HCT116 (cell line): Measurements from ENCODE around the gene CACNB2. TPM values are rescaled to one million over a fixed set of nuclear protein-coding genes. Genes with fewer than 3 reads are reported as not detected.

Source experiments
- ATAC-seq: fragments of 200-7000 bp; cut with Tn5 transposase; 2 replicates; pipeline ENCODE4 v1.9.1; 2020; ENCODE audit warnings: mild to moderate bottlenecking, moderate library complexity
- BruUV-seq: library from RNA; stranded (reverse); fragments of 400-500 nt; replicated peaks from 2 replicates; lab custom pipeline; 2021; lab: Mats Ljungman, UMichigan
- CTCF ChIA-PET: fragments of 300-600 bp; sonication (Branson Sonifier 250); formaldehyde crosslinking; loops from one replicate; lab custom pipeline; 2021; ENCODE audit warnings: antibody characterized with exemption; lab: Charles Lee
- POLR2A ChIA-PET: fragments of 300-600, 350-600 bp; sonication (Branson Sonifier 250); formaldehyde crosslinking; loops from one replicate; lab custom pipeline; 2021; ENCODE audit warnings: antibody characterized with exemption; lab: Charles Lee
- RAD21 ChIA-PET, 2 experiments: fragments of 300-600 bp; sonication (Branson Sonifier 250); formaldehyde crosslinking; loops; one replicate each; lab custom pipeline; 2023; ENCODE audit warnings: low total read pairs in 2 of 2; ENCODE audit not compliant: uncharacterized antibody in 2 of 2, unreplicated experiment in 2 of 2, low non-redundant PET in 1 of 2; lab: Charles Lee
- DNase-seq: peaks from one replicate; pipeline ENCODE4 v3.0.0-alpha.2; 2010; ENCODE audit warnings: low read depth, low spot score
- H2AFZ ChIP-seq: fragments of 200-600 bp; shearing (Covaris generic), sonication (generic); 2 replicates; pipeline ENCODE4 v1.6.1; 2017; ENCODE audit warnings: low read depth, mixed run types, mixed read lengths, antibody characterized with exemption, low read length; ENCODE audit not compliant: poor library complexity, severe bottlenecking
- H3K27ac ChIP-seq: 2 replicates; pipeline ENCODE4 v1.5.1; 2012; ENCODE audit warnings: low read depth, low read length
- H3K27me3 ChIP-seq: fragments of 200-600 bp; sonication (generic); 2 replicates; pipeline ENCODE4 v1.6.1; 2016; ENCODE audit warnings: mixed run types, low read length, mixed read lengths; ENCODE audit not compliant: insufficient read depth
- H3K36me3 ChIP-seq, 2 experiments: fragments of 200-500 bp in 1 of 2; fragments of 200-600 bp in 1 of 2; sonication (Bioruptor generic) in 1 of 2; sonication (generic) in 1 of 2; 2 replicates each; pipeline versions ENCODE4 v1.5.1 to v1.6.1; 2014 to 2016; ENCODE audit warnings: low read length in 2 of 2, inconsistent platforms in 1 of 2, mixed read lengths in 1 of 2, mixed run types in 1 of 2; ENCODE audit not compliant: insufficient read depth in 2 of 2, control insufficient read depth in 1 of 2
- H3K4me1 ChIP-seq, 2 experiments: fragments of 200-600 bp in 1 of 2; sonication (generic) in 1 of 2; 2 replicates each; pipeline versions ENCODE4 v1.5.1 to v1.6.1; 2012 to 2017; ENCODE audit warnings: low read length in 2 of 2, inconsistent platforms in 1 of 2, mild to moderate bottlenecking in 1 of 2, mixed read lengths in 1 of 2, mixed run types in 1 of 2, moderate library complexity in 1 of 2; ENCODE audit not compliant: insufficient read depth in 2 of 2, control insufficient read depth in 1 of 2
- H3K4me2 ChIP-seq: fragments of 200-600 bp; sonication (generic); 2 replicates; pipeline ENCODE4 v1.6.1; 2017; ENCODE audit warnings: mixed run types, low read length, mixed read lengths
- H3K4me3 ChIP-seq, 2 experiments: fragments of 200-600 bp in 1 of 2; sonication (generic) in 1 of 2; replicated peaks in 1 of 2; 2 replicates each; pipeline ENCODE4 v1.5.1; 2011 to 2016; ENCODE audit warnings: low read length in 2 of 2, control low read depth in 1 of 2, low read depth in 1 of 2, mild to moderate bottlenecking in 1 of 2, mixed read lengths in 1 of 2, mixed run types in 1 of 2
- H3K79me2 ChIP-seq: fragments of 200-600 bp; sonication (generic); 2 replicates; pipeline ENCODE4 v1.6.1; 2017; ENCODE audit warnings: mild to moderate bottlenecking, mixed run types, low read length, moderate library complexity, mixed read lengths; ENCODE audit not compliant: insufficient read depth
- H3K9ac ChIP-seq: fragments of 200-600 bp; sonication (generic); 2 replicates; pipeline ENCODE4 v1.6.1; 2016; ENCODE audit warnings: low read length, mixed read lengths
- H3K9me2 ChIP-seq: fragments of 200-600 bp; sonication (generic), shearing (Covaris generic); 2 replicates; pipeline ENCODE4 v1.6.1; 2017; ENCODE audit warnings: mixed run types, mild to moderate bottlenecking, moderate library complexity; ENCODE audit not compliant: insufficient read depth
- H3K9me3 ChIP-seq, 2 experiments: fragments of 200-500 bp in 1 of 2; fragments of 200-600 bp in 1 of 2; sonication (Bioruptor generic) in 1 of 2; sonication (generic) in 1 of 2; 2 replicates each; pipeline ENCODE4 v1.6.1; 2014 to 2017; ENCODE audit warnings: low read length in 2 of 2, mixed read lengths in 2 of 2, inconsistent platforms in 1 of 2, low read depth in 1 of 2, mild to moderate bottlenecking in 1 of 2, mixed run types in 1 of 2, moderate library complexity in 1 of 2; ENCODE audit not compliant: control insufficient read depth in 1 of 2, insufficient read depth in 1 of 2
- H4K20me1 ChIP-seq: fragments of 200-600 bp; sonication (generic), shearing (Covaris generic); 2 replicates; pipeline ENCODE4 v1.6.1; 2017; ENCODE audit warnings: mixed run types, mild to moderate bottlenecking, moderate library complexity; ENCODE audit not compliant: insufficient read depth
- CEBPB ChIP-seq: IDR thresholded peaks from 2 replicates; pipeline ENCODE4 v1.6.1; 2012; ENCODE audit warnings: low read depth
- EGR1 ChIP-seq: IDR thresholded peaks from 2 replicates; pipeline ENCODE4 v1.6.1; 2012; ENCODE audit warnings: low read depth
- FOSL1 ChIP-seq: IDR thresholded peaks from 2 replicates; pipeline ENCODE4 v1.6.1; 2012; ENCODE audit warnings: low read depth
- JUND ChIP-seq: IDR thresholded peaks from 2 replicates; pipeline ENCODE4 v1.6.1; 2012
- MAX ChIP-seq: IDR thresholded peaks from 2 replicates; pipeline ENCODE4 v1.6.1; 2012
- POLR2A ChIP-seq: IDR thresholded peaks from 2 replicates; pipeline ENCODE4 v1.7.0; 2011; ENCODE audit warnings: borderline replicate concordance; ENCODE audit not compliant: insufficient read depth, insufficient read length; ENCODE audit errors: extremely low read depth
- POLR2AphosphoS5 ChIP-seq: IDR thresholded peaks from 2 replicates; pipeline ENCODE4 v1.6.1; 2011; ENCODE audit warnings: mild to moderate bottlenecking, low read depth, low read length, moderate library complexity
- REST ChIP-seq: IDR thresholded peaks from 2 replicates; pipeline ENCODE4 v1.6.1; 2012; ENCODE audit warnings: low read depth
- intact Hi-C: fragments of 100-400 bp; cut with micrococcal nuclease; formaldehyde crosslinking; loops from 2 replicates; pipeline ENCODE4 v1.10.0; 2022
- total RNA-seq: library from RNA; stranded (reverse); gene quantifications from one replicate; pipeline ENCODE4 v1.2.1, GENCODE V29; 2021; ENCODE audit not compliant: unreplicated experiment

CACNB2 gene
- total RNA-seq, 1 experiment from 2014 or later: 0.71 TPM

- TF ChIP-seq EGR1 (no peak), POLR2AphosphoS5 (no peak), JUND (no peak), MAX (no peak), POLR2A (no peak), REST (no peak)
- TF ChIP-seq, all 23 proteins: peak for 0
Measured at GRCh38 chr10:18113881-18114280, 26.3 kb upstream of the CACNB2 start (continued).

GRCh38 chr10:18117276-18117675, 22.9 kb upstream of the CACNB2 start:
- TF ChIP-seq CEBPB: no peak
- no peak for TF ChIP-seq FOSL1
- Histone ChIP-seq H4K20me1 (no peaks in the 10 kb centered on the region), H3K27me3 (no peaks in the 10 kb centered on the region), H3K27ac (no peak overlapping the region), H3K9ac (no peak overlapping the region), H2AFZ (no peak overlapping the region), H3K4me1 (no peaks in the 10 kb centered on the region), H3K79me2 (no peaks in the 10 kb centered on the region), H3K4me3 (no peak overlapping the region), H3K9me3 (no peaks in the 10 kb centered on the region), H3K36me3 (no peaks in the 10 kb centered on the region), H3K9me2 (no peaks in the 10 kb centered on the region), H3K4me2 (no peak overlapping the region)
- intact Hi-C loops: no loop called here
- ChIA-PET CTCF (no interaction called here), POLR2A (no interaction called here), RAD21 (no interaction called here)
- BruUV-seq: no TSS peak
- ATAC-seq (no peak), DNase-seq (no peak)
